SKM-1 treated with dmso at 0.1 percent for 144 hours (cell line): ENCODE results near the gene MED27.

Source experiments
- DNase-seq: peaks from one replicate; lab custom pipeline; 2025; ENCODE audit not compliant: unreplicated experiment; lab: John Stamatoyannopoulos, UW

MED27 gene

DNA sequence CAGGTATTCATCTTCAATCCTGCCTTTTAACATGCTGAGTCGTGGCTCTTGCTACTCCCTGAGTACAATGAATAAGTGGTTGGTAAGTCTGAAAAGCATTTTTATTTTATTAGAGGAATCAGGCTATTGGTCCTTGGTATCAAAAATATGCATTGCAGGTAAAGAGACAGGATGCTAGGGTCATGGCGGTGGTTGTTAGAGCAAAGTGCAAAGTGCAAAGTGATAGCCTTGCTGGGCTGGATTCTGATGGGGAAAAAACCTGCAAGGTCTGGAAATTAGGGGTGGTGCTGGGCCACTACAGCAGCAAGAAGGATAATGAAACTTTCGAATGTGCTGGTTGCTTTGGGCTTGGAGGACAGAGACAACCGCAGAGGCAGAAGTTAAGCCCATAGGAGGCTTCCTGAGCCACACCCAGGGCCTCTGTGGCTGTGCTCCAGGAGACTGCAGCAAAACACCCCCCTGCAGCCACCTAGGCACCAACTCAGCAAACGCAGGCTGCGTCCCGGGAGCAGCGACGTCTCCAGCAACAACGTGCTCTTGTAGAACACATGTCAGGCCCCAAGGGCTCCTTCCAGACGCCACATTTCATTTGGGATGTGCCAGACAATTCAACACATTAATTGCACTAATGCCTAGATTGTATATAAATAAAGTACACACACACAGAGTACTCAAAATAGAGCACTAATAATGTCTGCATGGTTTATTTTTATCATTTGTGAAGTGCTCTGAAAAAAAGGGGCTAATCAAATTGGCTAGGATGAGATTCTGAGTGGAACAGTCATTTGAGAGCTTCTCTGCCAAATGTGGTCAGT lies 190.0 kb downstream of the MED27 start:
- DNase-seq = no peak

- no peak for DNase-seq
Measured at GRCh38 chr9:131888923-131889322, 190.7 kb downstream of the MED27 start.

DNA sequence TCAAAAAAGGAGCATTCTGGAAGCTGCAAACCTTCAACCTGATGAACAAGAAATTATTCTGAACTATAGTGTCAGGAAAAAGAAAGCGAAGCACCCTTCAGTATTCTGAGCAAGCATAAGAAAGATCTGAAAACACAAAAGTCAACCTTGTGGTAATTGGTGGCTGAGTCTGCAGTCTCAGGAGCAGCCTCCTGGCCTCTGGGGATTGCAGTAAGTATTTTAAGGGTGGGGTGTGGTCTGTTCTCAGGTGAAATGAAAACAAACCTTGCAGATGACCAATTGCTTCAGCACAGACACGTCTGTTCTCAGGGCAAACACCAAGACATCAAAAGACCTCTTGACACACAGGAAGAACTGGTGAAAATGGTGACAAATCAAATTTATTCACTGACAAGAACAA lies 192.0 kb downstream of the MED27 start:
- DNase-seq = no peak

DNA sequence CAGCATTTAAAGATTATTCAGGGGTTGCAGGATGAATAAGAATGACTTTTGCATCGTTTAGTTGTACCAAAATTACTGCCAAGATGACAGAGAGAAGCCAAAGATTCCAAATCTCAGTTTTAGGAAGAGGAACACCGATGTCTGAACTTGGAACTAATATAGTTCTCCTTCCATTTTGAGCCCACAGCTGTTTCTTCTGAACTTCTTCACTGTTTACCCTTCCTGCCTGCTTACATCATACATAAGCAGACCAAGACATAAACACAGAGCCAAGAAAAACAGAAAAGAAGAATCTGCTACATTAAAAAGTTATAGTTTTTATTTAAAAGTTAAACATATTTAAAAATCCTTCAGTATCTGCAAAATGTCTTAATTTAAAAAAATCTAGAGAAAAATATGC lies 192.8 kb downstream of the MED27 start:
- DNase-seq = no peak

GRCh38 chr9:131885144-131885609 lies 194.5 kb downstream of the MED27 start:
- DNase-seq = no peak

DNA sequence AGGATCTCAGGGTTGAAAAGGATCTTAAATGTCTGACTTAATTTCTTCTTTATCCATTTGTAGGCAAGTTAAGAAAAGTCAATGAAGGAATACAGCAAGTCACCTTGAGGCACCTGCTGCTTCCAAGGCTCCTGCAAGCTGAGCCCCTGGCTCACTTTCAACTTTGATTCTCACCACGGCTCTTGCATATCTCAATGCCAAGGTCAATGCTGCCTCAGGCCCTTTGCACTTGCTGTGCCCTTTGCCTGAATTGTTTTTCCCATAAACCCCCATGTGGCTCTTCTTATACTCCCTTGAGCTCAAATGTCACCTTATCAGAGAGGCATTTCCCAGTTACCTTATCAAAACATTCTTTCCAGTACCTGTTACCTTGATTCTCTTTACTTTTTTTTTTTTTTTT lies 195.4 kb downstream of the MED27 start:
- no peak for DNase-seq

- no peak for DNase-seq
Measured at GRCh38 chr9:131880833-131881583, 198.7 kb downstream of the MED27 start.

- no peak for DNase-seq
Measured at GRCh38 chr9:131879911-131880290, 199.8 kb downstream of the MED27 start.

DNA sequence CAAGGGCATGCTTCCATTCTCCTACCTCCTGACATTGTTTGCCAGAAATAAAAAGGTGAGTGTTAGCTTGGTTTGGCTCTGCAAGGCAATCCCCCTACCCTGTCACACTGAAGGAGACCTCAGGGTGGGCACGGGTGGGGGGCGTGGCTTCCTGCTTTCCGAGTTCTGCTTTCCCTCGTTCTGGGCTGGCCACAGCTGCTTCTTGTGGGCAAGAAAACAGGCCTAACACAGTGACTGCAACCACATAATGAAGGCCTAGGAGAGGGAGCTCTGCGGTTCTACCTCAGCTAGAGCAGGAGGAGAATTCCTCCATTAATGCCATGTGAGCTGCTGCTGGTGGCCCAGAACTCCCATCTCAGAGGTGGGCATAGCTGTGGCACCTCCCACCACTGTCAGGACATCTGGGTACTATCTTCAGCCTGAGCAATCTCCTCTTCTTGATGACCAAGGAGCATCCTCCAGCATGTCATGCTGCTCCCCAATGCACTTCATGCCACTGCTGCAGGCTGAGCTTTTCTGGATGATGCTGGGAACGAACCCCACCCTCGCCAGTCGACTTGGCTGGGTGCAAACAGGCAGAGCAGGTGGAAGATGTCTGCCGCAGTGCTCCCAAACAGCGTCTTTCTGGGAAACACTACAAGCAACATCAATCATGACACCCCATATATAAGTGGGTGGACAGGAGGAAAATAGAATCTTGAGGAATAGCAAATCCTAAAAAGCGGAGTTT lies 200.3 kb downstream of the MED27 start:
- no peak for DNase-seq

GRCh38 chr9:131876486-131876885 lies 203.2 kb downstream of the MED27 start:
- DNase-seq = no peak

- no peak for DNase-seq
Measured at GRCh38 chr9:131875828-131876485, 203.7 kb downstream of the MED27 start.

- DNase-seq = no peak
Measured at GRCh38 chr9:131874916-131875670, 204.6 kb downstream of the MED27 start.

- no peak for DNase-seq
Measured at GRCh38 chr9:131874447-131874846, 205.2 kb downstream of the MED27 start.

GRCh38 chr9:131873891-131874440 lies 205.7 kb downstream of the MED27 start:
- DNase-seq = no peak

DNA sequence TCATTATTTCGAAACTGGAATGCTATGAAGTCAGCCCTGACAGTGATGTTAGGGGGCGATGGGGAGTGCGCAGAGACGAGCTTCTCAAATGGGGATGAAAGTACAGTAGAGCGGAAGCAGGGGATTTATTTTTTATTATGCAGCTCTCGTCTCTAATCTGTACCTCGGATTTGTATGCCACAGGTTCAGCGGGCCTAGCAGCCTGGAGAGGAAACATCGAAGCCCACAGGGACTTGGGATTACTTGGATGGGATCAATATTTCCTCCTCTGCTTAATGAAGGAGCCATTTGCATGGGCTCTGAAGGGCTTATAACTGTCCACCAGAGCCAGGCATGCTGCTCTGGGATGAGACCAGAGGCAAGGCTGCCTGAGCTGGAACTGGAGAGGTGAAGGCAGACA lies 206.3 kb downstream of the MED27 start:
- DNase-seq = no peak

DNA sequence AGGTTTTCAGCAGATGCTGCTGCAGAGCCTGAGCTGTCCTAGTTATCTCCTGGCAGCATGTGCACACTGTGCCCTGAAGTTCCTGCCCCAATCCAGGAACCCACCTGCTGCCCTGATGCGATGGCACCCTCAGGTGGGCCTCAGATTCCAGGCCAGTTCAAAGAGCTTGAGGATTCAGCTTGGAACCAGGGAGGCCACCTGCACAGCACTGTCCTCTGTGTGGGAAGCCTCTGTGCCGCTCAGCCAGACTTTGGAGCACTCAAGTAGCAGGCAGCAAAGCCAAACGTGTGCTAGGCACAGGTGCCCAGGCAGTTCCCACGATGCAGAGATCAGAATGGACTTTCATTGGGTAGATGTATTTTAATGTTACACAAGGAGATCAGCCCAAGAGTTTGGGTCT lies 207.0 kb downstream of the MED27 start:
- no peak for DNase-seq

DNA sequence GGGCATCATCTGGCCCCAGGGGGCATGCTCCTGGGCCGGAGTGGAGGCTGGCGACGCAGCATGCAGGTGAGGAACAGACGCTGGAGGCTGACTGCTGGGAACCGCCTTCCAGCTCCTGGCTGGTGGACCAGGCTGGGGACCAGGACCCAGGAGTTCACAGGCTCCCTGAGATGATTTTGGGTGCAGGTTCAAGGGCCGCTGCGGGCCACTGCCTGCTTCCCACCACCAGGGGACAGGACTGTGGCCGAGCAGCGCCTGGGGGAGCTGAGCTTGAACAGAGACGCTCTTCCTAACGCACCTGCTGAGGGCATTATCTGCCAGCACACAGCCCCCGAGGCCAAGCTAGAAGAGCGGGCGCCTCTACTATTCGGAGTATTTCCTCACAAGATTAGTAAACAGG lies 207.7 kb downstream of the MED27 start:
- no peak for DNase-seq

DNA sequence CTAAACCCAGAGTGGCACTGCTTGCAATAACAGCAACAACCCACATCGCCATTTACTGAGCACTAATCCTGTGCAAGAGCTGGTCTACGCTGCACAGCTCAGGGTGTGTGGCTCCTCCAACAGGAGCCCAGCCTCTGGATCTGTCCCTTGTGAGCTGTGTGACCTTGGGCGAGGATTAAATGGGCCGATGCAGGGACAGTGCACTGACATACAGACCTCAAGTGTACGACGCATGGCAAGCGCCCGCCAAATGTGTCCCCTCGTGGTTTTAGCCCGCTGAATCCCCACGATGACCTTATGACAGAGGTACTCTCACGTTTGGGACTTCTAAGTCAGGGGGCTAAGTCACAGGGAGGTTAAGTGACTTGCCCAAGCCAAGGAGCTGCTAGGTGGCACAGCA lies 209.5 kb downstream of the MED27 start:
- DNase-seq = no peak

DNA sequence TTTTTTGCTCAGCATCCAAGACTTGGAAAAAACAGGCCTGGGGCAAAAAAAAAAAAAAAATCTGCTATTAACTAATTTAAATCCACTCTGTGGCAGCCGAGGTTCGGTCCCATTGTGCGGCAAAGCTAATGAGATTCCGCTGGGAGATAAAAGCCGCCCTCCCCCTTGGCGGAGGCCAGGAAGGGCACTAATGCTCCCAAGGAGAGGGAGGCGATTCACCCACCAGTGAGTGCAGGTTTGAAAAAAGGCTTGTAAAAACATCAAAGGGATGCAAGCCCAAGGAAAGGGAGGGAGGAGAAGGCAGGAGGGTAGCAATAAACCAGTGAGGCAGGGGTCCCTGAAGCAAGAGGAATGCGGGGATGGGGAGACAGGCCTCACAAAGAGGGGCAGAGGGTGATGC lies 210.3 kb downstream of the MED27 start:
- no peak for DNase-seq

DNA sequence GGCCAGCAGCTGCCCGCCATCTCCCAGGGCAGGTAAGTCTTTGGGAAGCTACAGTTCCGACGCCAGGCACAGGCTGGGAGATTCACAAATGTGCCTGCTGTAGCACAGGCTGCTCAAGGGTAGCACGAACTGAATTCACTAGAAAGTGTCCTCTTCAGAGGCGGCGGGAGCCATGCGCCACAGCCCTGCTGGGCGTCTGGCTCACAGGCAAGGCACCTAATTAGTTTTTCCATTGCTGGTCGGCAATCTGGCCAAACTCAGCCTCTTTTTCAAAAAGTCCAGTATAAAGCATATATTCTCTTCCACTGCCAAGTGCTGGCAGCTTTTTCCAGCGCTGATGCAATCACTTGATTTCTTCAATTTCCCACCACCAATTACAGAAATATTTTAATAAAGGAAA lies 210.9 kb downstream of the MED27 start:
- DNase-seq = no peak
